DOHH2 (cell line): ENCODE measurements around the gene PPP5C.
"Not testable (repeated sequence)": the region's sequence is repeated elsewhere in the genome, so short reads cannot be mapped to it uniquely, and the experiment has no call there.

Experiments
- H3F3A ChIP-seq: fragments of 200-600 bp; sonication (generic), shearing (Covaris generic); 2 replicates; pipeline ENCODE4 v1.6.0; 2016; ENCODE audit warnings: antibody characterized with exemption, mild to moderate bottlenecking; ENCODE audit not compliant: control insufficient read depth, insufficient read depth
- H3K27ac ChIP-seq: fragments of 200-600 bp; sonication (generic); 2 replicates; pipeline ENCODE4 v1.5.1; 2014; ENCODE audit warnings: low read depth, mild to moderate bottlenecking, low read length, moderate library complexity
- H3K27me3 ChIP-seq: fragments of 200-600 bp; sonication (generic); 2 replicates; pipeline ENCODE4 v1.6.1; 2014; ENCODE audit warnings: mild to moderate bottlenecking, low read length, mixed read lengths; ENCODE audit not compliant: control insufficient read depth
- H3K36me3 ChIP-seq: fragments of 200-600 bp; sonication (generic); 2 replicates; pipeline ENCODE4 v1.6.1; 2014; ENCODE audit warnings: mild to moderate bottlenecking, low read length, moderate library complexity, mixed read lengths; ENCODE audit not compliant: control insufficient read depth
- H3K4me1 ChIP-seq: fragments of 200-600 bp; sonication (generic); 2 replicates; pipeline ENCODE4 v1.6.1; 2014; ENCODE audit warnings: mild to moderate bottlenecking, low read length, mixed read lengths; ENCODE audit not compliant: control insufficient read depth
- H3K4me2 ChIP-seq: fragments of 200-600 bp; sonication (generic); 2 replicates; pipeline ENCODE4 v1.6.0; 2014; ENCODE audit warnings: mild to moderate bottlenecking, low read length, moderate library complexity
- H3K4me3 ChIP-seq: fragments of 200-600 bp; sonication (generic); 2 replicates; pipeline ENCODE4 v1.5.1; 2014; ENCODE audit warnings: mild to moderate bottlenecking, low read length, mixed read lengths
- H3K79me2 ChIP-seq: fragments of 200-600 bp; sonication (generic); 2 replicates; pipeline ENCODE4 v1.6.1; 2014; ENCODE audit warnings: mild to moderate bottlenecking, low read length, mixed read lengths; ENCODE audit not compliant: control insufficient read depth
- H3K9me2 ChIP-seq: fragments of 200-600 bp; sonication (generic); replicated peaks from 2 replicates; pipeline ENCODE4 v1.6.1; 2014; ENCODE audit warnings: mild to moderate bottlenecking, low read length, mixed read lengths; ENCODE audit not compliant: control insufficient read depth
- H3K9me3 ChIP-seq: fragments of 200-600 bp; sonication (generic); 2 replicates; pipeline ENCODE4 v1.6.1; 2014; ENCODE audit warnings: antibody characterized with exemption, low read length, mixed read lengths; ENCODE audit not compliant: control insufficient read depth, insufficient read depth
- H4K20me1 ChIP-seq: fragments of 200-600 bp; sonication (generic); 2 replicates; pipeline ENCODE4 v1.6.0; 2014; ENCODE audit warnings: low read depth, mild to moderate bottlenecking, antibody characterized with exemption, low read length, moderate library complexity; ENCODE audit not compliant: control insufficient read depth, insufficient read depth
- CTCF ChIP-seq: fragments of 200-600 bp; sonication (generic); IDR thresholded peaks from one replicate; pipeline ENCODE4 v1.5.1; 2014; ENCODE audit warnings: antibody characterized with exemption, mild to moderate bottlenecking, low read depth, low read length; ENCODE audit not compliant: poor library complexity, severe bottlenecking
- EZH2phosphoT487 ChIP-seq: fragments of 200-600 bp; sonication (generic); IDR thresholded peaks from 2 replicates; pipeline ENCODE4 v1.6.1; 2017; ENCODE audit warnings: borderline replicate concordance, mild to moderate bottlenecking, antibody characterized with exemption, low read length, moderate library complexity, mixed read lengths

Gene PPP5C

GRCh38 chr19:46413262-46414031 is 66.6 kb downstream of the PPP5C start, which contains the start of gene CCDC8:
TSS of gene CCDC8 (minus strand) at chr19:46413564. CDS start at chr19:46412810, 754 bp downstream.
- peaks cover 20% of the 10 kb centered on the region for H3K4me1 ChIP-seq
- H3K27me3 ChIP-seq = no peaks in the 10 kb centered on the region
- H3K9me3 ChIP-seq = no peaks in the 10 kb centered on the region
- H4K20me1 ChIP-seq = no peaks in the 10 kb centered on the region
- H3F3A ChIP-seq = no peaks in the 10 kb centered on the region
- H3K79me2 ChIP-seq = no peaks in the 10 kb centered on the region
- TF ChIP-seq EZH2phosphoT487 (no peak), CTCF (no peak)
- H3K27ac ChIP-seq = no peak within 1 kb of the TSS
- no peak within 1 kb of the TSS for H3K4me3 ChIP-seq
- no peak within 1 kb of the TSS for H3K4me2 ChIP-seq
- H3K9me2 ChIP-seq = no peaks in the 10 kb centered on the region
- H3K36me3 ChIP-seq = no peaks in the 10 kb centered on the region

GRCh38 chr19:46414899-46415298 is 68.0 kb downstream of the PPP5C start:
- H4K20me1 ChIP-seq, H3K4me2 ChIP-seq, H3F3A ChIP-seq, H3K9me3 ChIP-seq, H3K36me3 ChIP-seq, H3K27ac ChIP-seq, H3K79me2 ChIP-seq, H3K9me2 ChIP-seq, H3K4me3 ChIP-seq, H3K27me3 ChIP-seq: not testable (repeated sequence)
- H3K4me1 ChIP-seq = peaks cover 20% of the 10 kb centered on the region

- H3K36me3 ChIP-seq, H3K27ac ChIP-seq, H3K27me3 ChIP-seq, H4K20me1 ChIP-seq, H3K9me3 ChIP-seq, H3K79me2 ChIP-seq, H3F3A ChIP-seq, H3K9me2 ChIP-seq: not testable (repeated sequence)
- peak overlapping the region; percentile 12 for H3K4me3 ChIP-seq
- H3K4me1 ChIP-seq = peaks cover 24% of the 10 kb centered on the region
- peak overlapping the region; percentile 56 for H3K4me2 ChIP-seq
Observed at GRCh38 chr19:46415804-46416709, 69.2 kb downstream of the PPP5C start.

- TF ChIP-seq CTCF (no peak), EZH2phosphoT487 (no peak)
- Histone ChIP-seq H3F3A (no peaks in the 10 kb centered on the region), H3K4me1 (peaks cover 24% of the 10 kb centered on the region), H3K27me3 (peaks cover 6% of the 10 kb centered on the region; the same call in 1 of the 2 replicates), H3K27ac (no peak overlapping the region), H3K9me3 (no peaks in the 10 kb centered on the region), H3K4me3 (no peak overlapping the region), H3K4me2 (no peak overlapping the region), H3K79me2 (no peaks in the 10 kb centered on the region), H3K36me3 (no peaks in the 10 kb centered on the region), H4K20me1 (no peaks in the 10 kb centered on the region), H3K9me2 (no peaks in the 10 kb centered on the region)
Observed at GRCh38 chr19:46420056-46420455, 73.2 kb downstream of the PPP5C start.
